ENCODE results near the gene MIER2. TPM values are rescaled to one million over a fixed set of nuclear protein-coding genes. Genes with fewer than 3 reads are reported as not detected.

Gene MIER2
- total RNA-seq, 1 donor from 2014 or later: 30.7 TPM

DNA sequence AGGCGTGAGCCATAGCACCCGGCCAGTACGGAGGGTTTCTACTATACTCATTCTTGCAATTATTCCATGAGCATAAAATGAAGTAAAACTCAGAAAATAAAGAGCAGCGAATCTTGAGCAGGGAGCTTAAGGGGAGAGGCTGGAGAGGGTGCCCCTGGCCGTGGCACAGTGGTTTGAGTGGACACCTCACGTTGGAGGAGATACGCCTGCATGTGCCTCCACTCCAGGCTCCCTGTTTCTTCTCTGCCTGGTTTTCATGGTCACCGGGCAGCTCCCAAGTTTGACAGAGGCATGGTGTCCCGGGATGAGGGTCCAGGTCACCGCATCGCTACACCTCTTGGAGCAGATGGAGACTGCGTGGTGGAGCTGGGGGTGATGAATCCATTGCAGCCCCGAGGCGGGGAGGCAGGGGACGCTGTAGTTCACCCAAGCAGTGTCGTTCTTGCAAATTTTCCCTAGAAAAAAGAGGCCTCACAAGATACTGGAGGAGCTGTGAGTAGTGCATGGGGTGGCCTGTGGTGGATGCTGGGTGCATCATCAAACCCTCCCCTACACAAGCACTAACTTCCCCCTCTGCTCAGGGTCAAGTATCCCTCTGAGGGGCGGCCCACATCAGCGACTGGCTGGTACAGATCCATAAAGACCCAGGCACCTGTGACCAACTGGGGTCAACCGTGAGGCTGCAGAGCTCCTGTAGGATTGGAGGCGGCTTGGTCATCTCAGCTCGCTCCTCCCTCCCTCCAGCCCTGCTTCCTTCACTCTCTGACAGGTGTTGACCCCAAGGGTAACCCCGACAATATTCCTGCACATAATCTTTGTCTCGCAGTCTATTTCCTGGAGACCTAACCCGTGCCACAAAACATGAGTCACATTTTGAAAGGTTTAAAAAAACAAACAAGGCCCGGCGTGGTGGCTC lies 3.6 kb upstream of the MIER2 start:
- Histone ChIP-seq H3K4me3 (no peak overlapping the region), H3K27me3 (no peaks in the 10 kb centered on the region), H3K4me1 (peaks cover 16% of the 10 kb centered on the region), H3K36me3 (no peaks in the 10 kb centered on the region), H3K9me3 (no peaks in the 10 kb centered on the region), H3K27ac (no peak overlapping the region)
- DNase-seq (ENCODE audit: extremely low spot score in 2 of 2): no peak
- TF ChIP-seq POLR2A (IDR thresholded peaks at IDR 0.05): no peak
- TF ChIP-seq, protein P1, sequence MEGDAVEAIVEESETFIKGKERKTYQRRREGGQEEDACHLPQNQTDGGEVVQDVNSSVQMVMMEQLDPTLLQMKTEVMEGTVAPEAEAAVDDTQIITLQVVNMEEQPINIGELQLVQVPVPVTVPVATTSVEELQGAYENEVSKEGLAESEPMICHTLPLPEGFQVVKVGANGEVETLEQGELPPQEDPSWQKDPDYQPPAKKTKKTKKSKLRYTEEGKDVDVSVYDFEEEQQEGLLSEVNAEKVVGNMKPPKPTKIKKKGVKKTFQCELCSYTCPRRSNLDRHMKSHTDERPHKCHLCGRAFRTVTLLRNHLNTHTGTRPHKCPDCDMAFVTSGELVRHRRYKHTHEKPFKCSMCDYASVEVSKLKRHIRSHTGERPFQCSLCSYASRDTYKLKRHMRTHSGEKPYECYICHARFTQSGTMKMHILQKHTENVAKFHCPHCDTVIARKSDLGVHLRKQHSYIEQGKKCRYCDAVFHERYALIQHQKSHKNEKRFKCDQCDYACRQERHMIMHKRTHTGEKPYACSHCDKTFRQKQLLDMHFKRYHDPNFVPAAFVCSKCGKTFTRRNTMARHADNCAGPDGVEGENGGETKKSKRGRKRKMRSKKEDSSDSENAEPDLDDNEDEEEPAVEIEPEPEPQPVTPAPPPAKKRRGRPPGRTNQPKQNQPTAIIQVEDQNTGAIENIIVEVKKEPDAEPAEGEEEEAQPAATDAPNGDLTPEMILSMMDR (IDR thresholded peaks at IDR 0.05): no peak
- intact Hi-C loops (cut with DNase I): no loop called here

DNA sequence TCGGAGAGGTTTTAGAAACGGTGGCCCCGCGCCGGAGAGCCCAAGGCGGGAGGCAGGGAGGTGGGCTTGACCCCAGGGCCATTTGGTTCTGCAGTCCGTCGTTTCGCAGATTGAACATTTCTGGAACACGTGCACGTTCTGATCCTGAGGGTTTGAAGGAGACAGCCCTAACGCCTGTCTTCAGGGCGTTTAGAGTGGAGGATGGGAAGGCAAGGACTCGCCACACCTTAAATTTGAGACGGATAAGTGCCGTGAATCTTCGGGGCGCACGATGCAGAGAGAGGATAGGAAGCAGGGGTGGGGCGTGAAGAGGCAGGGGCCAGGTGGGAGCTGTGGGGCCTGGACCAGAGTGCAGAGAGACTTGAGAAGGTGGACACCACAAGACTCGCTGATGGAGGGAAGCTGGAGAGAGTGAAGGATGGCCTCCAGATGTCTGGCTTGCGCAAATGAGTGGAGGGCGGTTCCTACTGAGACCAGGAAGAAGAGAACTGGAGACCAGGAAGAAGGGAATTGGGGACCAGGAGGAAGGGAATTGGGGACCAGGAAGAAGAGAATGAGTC lies 804 bp upstream of the MIER2 start:
- intact Hi-C loops (cut with DNase I): no loop called here
- peak overlapping the region; percentile 85 to 90 for H3K4me3 ChIP-seq
- H3K9me3 ChIP-seq: no peaks in the 10 kb centered on the region
- no peaks in the 10 kb centered on the region for H3K36me3 ChIP-seq
- peaks cover 44% of the 10 kb centered on the region for H3K4me1 ChIP-seq
- no peak overlapping the region for H3K27ac ChIP-seq
- no peaks in the 10 kb centered on the region for H3K27me3 ChIP-seq
- TF ChIP-seq, protein P1 (IDR thresholded peaks at IDR 0.05): no peak
- TF ChIP-seq POLR2AphosphoS5 (IDR thresholded peaks at IDR 0.05; ENCODE audit: insufficient read depth in 1 of 2, low read depth in 1 of 2) (no peak), POLR2A (IDR thresholded peaks at IDR 0.05) (no peak)
- no peak for DNase-seq (ENCODE audit: extremely low spot score in 2 of 2)

DNA sequence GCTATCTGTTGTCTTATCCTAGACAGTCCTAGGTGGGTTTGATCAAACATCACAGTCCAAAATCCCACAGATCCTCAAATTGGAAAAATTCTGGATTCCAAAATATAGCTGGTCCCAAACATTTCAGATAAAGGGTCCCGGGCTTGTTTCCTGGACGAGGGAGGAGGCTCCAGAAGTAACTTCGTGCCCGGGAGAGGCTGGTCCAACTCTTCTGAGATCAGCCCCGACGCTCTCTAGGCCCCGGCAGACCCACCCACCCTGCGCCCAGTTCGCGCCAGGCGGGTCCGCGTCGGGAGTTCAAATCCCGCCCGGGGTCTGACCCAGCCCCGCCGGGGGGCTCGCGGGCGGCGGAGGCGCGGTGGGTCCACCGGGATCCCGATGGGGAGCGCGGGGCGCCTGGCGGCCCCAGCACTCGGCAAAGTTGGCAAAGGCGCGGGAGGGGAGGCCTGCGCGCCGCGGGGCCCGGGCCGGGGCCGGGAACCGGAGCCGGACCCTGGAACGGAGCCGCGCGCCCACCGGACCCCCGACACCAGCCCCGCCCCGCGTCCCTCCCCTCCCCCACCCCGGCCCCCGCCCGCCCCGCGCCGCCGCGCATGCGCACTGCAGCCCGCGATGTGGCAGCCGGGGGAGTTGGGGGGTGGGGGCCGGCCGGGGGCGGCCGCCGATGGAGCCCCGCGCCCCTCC lies 513 bp downstream of the MIER2 start:
- no peak for DNase-seq (ENCODE audit: extremely low spot score in 2 of 2)
- H3K27me3 ChIP-seq: no peaks in the 10 kb centered on the region
- peaks cover 44% of the 10 kb centered on the region for H3K4me1 ChIP-seq
- H3K9me3 ChIP-seq: no peaks in the 10 kb centered on the region
- intact Hi-C loops (cut with DNase I): no loop called here
- H3K4me3 ChIP-seq: peak overlapping the region; percentile 85 to 90
- H3K36me3 ChIP-seq: no peaks in the 10 kb centered on the region
- peak overlapping the region; percentile 85 for H3K27ac ChIP-seq
- TF ChIP-seq POLR2A (IDR thresholded peaks at IDR 0.05): no peak

DNA sequence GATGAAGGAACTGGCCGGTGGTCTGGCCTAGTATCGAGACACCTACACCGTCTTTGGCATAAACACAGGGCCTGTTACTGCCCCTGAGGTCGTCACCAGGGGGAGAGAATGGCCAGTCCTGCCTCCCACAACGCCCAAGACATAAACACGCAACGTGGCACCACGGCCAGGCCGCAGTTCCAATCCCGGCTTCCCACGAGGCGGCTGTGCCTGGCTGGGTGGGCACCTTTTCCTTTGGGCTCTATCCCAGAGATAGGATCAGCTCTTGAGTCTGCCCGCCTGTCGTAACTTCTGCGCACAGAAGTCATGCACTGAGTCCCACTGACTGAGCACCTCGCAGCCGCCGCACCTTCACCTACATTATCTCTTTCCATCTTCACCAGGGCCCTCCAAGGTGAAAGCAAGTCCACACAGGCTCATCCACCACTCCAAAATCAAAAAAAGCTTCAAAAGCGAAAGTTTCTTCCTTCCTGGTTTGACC lies 1.1 kb downstream of the MIER2 start:
- Histone ChIP-seq H3K9me3 (no peaks in the 10 kb centered on the region), H3K36me3 (no peaks in the 10 kb centered on the region), H3K27me3 (no peaks in the 10 kb centered on the region), H3K4me1 (peaks cover 44% of the 10 kb centered on the region), H3K27ac (peak overlapping the region; percentile 85), H3K4me3 (peak overlapping the region; percentile 85 to 90)
- intact Hi-C loops (cut with DNase I): no loop called here
- DNase-seq (ENCODE audit: extremely low spot score in 2 of 2): no peak
- TF ChIP-seq POLR2A (IDR thresholded peaks at IDR 0.05): no peak
- no peak for TF ChIP-seq POLR2AphosphoS5 (IDR thresholded peaks at IDR 0.05; ENCODE audit: insufficient read depth in 1 of 2, low read depth in 1 of 2)
- TF ChIP-seq, protein P1 (IDR thresholded peaks at IDR 0.05): no peak

DNA sequence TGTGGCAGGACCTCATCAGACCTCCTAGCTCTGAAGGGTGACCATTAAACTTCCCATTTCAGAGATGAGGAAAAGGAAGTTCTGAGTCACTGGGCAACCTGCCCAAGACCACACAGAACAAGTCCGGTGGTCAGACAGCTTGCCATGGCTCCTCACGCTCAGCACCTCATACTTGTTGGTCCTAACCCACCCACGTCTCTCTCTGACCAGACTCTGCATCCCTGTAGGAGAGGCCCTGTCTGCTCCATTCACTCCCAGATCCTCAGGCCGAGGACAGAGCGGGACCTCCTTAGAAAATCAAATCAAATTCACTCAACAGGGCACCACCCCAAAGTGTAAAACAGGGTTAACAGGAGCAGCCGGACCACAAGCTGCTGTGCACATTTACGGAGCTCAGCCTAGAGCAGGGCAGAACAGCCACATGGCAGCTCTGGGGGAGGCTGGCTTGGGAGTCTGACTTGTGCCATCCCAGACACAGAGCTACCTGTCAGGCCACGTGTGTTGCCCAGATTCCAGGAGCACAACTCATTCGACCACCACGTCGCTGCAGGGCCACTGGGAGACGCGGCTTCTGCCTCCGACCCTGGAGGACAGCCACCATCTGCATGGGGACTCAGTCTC lies 1.7 kb downstream of the MIER2 start:
- no peaks in the 10 kb centered on the region for H3K9me3 ChIP-seq
- no peaks in the 10 kb centered on the region for H3K36me3 ChIP-seq
- peaks cover 44% of the 10 kb centered on the region for H3K4me1 ChIP-seq
- peak overlapping the region; percentile 85 for H3K27ac ChIP-seq
- H3K27me3 ChIP-seq: no peaks in the 10 kb centered on the region
- DNase-seq (ENCODE audit: extremely low spot score in 2 of 2): peak in 1 of 2 donors; percentile 83
- intact Hi-C loops (cut with DNase I): no loop called here
- peak overlapping the region; percentile 85 to 90 for H3K4me3 ChIP-seq
- TF ChIP-seq POLR2A (IDR thresholded peaks at IDR 0.05) (no peak), POLR2AphosphoS5 (IDR thresholded peaks at IDR 0.05; ENCODE audit: insufficient read depth in 1 of 2, low read depth in 1 of 2) (no peak)
- TF ChIP-seq, protein P1 (IDR thresholded peaks at IDR 0.05): no peak

Data from vagina (tissue), 2 donors.